HG03457 (cell line): ENCODE results near the gene RTP5.
A peak's percentile ranks its signal among the peaks of the same experiment; 100 is the strongest.
"Not testable (repeated sequence)": the region's sequence is repeated elsewhere in the genome, so short reads cannot be mapped to it uniquely, and the experiment has no call there.

Experiments
- ATAC-seq: cut with Tn5 transposase; IDR thresholded peaks from one replicate; pipeline ENCODE4 v1.9.1; 2021; ENCODE audit warnings: moderate number of reproducible peaks; ENCODE audit not compliant: unreplicated experiment

Gene RTP5

GRCh38 chr2:241870081-241870541 is 582 bp downstream of the RTP5 start:
- no peak for ATAC-seq

- ATAC-seq: no peak
Measured at GRCh38 chr2:241870611-241871537, 1.3 kb downstream of the RTP5 start.

DNA sequence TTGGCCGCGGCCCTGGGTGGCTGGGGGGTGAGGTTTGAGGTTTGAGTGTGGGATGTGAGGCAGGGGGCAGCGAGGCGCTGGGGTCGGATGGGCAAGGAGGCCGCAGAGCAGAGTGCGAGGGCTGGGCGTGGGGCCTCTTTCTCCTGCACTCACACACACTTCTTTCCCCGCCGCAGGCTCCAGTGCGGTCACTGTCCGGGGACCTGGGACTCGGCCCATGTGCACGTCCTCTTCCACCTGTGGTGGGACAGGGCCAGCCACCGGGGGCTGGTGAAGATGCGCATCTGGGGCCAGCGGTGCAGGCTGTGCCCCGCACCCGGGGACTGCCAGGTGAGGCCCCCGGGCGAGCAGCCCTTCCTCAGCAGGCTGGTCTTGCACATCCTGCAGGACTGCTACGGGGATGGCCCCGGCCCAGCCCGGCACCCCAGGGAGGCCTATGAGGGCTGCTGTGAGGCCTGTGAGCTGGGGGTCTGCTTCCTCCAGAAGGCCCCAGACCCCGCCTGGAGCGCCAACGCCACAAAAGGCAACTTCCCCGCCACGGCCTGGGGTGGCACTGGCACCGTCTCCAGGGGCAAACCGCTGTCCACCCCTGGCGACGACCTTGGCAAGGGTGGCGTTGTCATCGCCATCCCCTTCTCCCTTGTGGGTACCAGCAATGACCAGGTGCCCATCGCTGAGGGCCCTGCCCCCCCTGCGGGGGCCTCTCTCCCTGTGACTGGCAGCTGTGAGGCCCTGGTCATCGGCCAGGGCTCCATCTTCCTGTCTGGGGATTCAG is 2.2 kb downstream of the RTP5 start:
- no peak for ATAC-seq

DNA sequence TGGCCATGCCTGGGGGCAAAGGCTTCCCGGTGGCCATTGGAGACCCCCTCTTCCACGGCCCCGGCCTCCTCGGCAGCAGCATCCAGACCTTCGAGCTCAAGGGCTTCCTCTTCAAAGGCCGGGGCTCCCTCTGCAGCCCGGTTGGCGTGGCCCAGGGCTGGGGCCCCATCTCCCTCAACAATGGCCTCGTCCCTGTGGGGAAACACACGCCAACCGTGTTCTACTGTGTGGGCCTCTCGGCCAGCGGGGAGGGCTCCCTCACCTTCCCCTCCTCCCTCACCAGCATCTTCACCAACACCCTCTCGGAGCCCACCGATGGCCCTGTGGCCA is 2.7 kb downstream of the RTP5 start:
- ATAC-seq: no peak

DNA sequence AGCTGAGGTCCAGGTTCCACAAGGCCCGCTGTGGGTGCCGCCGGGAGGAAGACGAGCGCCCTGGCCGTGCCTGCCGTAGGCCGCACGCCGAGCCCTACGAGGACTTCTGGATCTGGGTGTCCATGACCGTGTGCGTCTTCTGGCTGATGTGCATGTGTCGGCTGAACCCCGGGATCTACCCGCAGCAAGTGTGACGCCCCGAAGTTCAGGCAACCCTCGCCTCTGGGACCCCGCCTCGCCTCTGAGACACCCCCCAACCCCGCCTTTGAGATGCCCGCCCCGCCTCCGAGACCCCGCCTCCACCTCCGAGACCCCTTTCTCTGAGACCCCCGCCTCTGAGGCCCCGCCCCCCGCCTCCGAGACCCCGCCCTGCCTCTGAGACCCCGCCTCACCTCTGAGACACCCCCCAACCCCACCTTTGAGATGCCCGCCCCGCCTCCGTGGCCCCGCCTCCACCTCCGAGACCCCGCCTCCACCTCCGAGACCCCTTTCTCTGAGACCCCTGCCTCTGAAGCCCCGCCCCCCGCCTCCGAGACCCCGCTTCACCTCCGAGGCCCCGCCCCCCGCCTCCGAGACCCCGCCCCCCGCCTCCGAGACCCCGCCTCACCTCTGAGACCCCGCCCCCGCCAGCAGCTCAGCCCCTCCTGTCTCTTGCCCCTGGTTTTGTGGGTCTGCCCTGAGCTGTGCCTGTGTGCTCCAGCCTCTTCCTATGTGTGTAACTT is 3.7 kb downstream of the RTP5 start:
- no peak for ATAC-seq

GRCh38 chr2:241873803-241874110 is 4.2 kb downstream of the RTP5 start:
- no peak for ATAC-seq

DNA sequence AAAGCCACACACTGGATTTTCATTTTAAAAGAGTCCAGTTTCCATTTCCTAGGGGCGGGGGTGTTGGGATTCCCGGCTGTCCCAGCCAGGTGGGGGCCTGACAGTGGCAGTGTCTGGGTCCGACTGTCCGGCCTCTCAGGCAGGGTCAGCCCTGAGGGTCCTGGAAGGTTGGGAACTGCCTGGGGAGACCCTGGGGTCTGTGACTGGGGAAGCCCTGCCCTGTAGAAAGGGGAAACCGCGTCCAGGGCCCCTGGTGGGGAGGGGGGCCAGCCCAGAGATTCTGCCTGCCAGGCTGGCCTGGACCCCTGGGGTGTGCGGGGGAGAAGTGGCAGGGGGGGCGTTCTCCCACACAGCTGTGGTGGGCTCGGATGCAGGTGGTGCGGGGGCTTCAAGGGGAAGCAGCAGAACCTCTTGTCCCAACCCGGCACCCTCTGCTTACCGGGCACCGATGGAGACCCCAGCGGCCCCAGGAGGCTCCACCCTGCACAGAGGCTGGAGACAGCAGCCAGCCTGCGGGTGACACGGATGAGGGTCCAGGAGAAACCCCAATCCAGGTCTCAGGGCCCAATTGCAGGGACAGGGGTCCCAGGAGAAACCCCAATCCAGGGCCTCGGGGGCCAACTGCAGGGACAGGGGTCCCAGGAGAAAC is 4.9 kb downstream of the RTP5 start:
- no peak for ATAC-seq

GRCh38 chr2:241875754-241876527 is 6.4 kb downstream of the RTP5 start:
- ATAC-seq: not testable (repeated sequence)

DNA sequence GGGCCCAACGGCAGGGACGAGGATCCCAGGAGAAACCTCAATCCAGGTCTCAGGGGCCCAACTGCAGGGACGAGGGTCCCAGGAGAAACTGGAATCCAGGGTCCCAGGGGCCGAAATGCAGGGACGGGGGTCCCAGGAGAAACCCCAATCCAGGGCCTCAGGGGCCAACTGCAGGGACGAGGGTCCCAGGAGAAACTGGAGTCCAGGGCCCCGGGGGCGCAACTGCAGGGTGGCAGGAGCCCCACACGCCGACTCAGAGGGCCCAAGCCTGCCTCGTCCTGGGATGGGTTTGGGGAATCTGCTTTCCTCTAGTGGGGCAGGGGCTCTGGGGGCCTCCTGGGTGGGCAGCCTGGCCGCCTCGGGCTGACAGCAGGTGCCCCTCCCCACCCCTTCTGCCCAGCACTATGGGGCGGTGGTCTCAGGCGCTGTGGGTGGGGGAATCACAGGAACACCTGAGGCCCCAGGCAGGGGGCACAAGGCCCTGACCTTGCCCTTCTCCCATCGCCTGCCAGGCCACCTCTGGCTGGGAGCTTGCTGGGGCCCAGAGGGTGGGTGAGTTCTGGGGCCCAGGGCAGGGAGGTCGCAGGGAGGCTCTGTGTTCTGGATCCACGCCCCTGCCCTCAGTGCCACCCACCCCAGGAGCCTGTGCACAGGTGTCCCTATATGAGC is 7.1 kb downstream of the RTP5 start:
- ATAC-seq: no peak

DNA sequence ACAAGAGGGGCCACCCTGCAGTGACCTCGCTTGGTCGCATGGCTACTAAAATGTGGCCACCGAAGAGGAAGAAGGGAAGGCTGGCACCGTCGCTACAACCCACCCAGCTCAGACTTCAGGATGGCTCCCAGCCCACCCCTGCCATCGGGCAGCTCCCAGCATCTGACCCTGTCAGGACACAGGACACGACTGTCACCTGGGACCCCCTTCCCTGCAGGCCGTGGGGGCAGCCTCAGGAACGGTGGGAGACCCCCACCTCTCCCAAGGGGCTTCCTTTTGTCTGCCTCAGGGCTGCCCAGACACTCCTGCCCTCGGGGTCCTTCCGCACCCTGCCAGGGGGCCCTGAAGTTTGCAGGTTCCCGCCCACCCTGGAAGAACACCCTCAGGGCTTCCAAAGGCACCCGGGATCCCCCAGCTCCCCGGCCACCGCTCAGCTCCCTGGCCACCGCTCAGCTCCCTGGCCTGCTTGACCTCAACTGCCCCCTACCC is 7.7 kb downstream of the RTP5 start:
- no peak for ATAC-seq

- no peak for ATAC-seq
Measured at GRCh38 chr2:241877989-241878970, 8.8 kb downstream of the RTP5 start.

GRCh38 chr2:241879326-241879725 is 9.8 kb downstream of the RTP5 start:
- no peak for ATAC-seq

- no peak for ATAC-seq
Measured at GRCh38 chr2:241880311-241881073, 11.0 kb downstream of the RTP5 start.

DNA sequence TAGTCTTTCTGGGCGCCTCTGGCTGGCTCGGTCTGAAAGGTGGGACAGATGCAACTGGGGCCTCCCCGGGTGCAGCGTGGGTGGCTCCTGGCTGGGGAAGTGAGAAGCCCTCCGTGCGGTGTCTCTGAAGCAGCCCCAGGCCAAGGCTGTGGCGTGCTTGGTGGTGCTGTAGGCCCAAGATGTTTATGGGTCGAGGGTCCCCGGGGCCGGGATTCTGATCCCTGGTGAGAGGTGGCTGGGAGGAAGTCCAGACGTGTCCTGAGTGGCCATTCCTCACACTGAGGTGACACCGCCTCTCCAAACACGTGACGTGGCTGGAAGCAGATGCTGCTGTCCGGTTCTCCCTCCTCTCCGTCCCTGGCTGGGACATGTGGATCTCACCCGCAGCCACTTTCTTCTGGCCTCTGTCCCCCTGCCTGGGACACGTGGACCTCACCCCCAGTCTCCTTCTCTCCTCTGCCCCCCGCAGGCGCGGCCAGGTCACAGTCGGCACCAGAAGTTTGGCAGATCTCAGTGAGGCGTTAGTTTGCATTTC is 12.6 kb downstream of the RTP5 start:
- peak; percentile 41 for ATAC-seq

DNA sequence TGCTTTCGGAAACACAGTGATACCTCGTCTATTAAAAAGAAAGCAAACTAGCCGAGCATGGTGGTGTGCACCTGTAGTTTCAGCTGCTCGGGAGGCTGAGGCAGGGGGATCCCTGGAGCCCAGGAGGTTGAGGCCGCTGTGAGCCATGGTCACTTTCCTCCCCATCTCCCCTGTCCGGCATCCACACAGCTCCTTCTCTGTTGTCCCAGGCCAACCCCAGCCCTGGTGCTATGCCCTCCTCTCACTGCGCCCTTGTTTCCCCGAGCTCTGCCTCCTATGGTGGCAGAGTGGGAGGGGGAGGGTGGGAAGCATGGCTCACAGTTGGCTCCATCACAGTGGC is 15.4 kb downstream of the RTP5 start:
- ATAC-seq: no peak

- no peak for ATAC-seq
Measured at GRCh38 chr2:241885291-241885945, 15.9 kb downstream of the RTP5 start.
